Calu3 (cell line): ENCODE measurements around the gene LIPT2. TPM values are rescaled to one million over a fixed set of nuclear protein-coding genes. Genes with fewer than 3 reads are reported as not detected.

Experiments used
- BruUV-seq: library from RNA; stranded (reverse); fragments of 400-500 nt; replicated peaks from 2 replicates; lab custom pipeline; 2021; lab: Mats Ljungman, UMichigan
- CTCF ChIA-PET: fragments of 300-600 bp; sonication (Branson Sonifier 250); formaldehyde crosslinking; loops from one replicate; lab custom pipeline; 2022; ENCODE audit warnings: antibody characterized with exemption; lab: Charles Lee
- DNase-seq: peaks from one replicate; pipeline ENCODE4 v3.0.0; 2022
- H3K27ac Mint-ChIP-seq: one replicate; pipeline ENCODE4 v1.8.0; 2022; ENCODE audit warnings: mixed read lengths; ENCODE audit not compliant: unreplicated experiment
- H3K27me3 Mint-ChIP-seq: one replicate; pipeline ENCODE4 v1.8.0; 2022; ENCODE audit warnings: mixed read lengths; ENCODE audit not compliant: unreplicated experiment
- H3K36me3 Mint-ChIP-seq: one replicate; pipeline ENCODE4 v1.8.0; 2022; ENCODE audit warnings: mild to moderate bottlenecking, moderate library complexity, mixed read lengths; ENCODE audit not compliant: insufficient read depth, unreplicated experiment
- H3K4me1 Mint-ChIP-seq: one replicate; pipeline ENCODE4 v1.8.0; 2022; ENCODE audit warnings: mild to moderate bottlenecking, low read depth, mixed read lengths; ENCODE audit not compliant: unreplicated experiment
- H3K4me3 Mint-ChIP-seq: one replicate; pipeline ENCODE4 v1.8.0; 2022; ENCODE audit warnings: mild to moderate bottlenecking, low read depth, moderate library complexity, mixed read lengths; ENCODE audit not compliant: unreplicated experiment
- H3K9me3 Mint-ChIP-seq: one replicate; pipeline ENCODE4 v1.8.0; 2022; ENCODE audit warnings: low read depth, mixed read lengths; ENCODE audit not compliant: unreplicated experiment
- intact Hi-C: fragments of 100-400 bp; cut with micrococcal nuclease; formaldehyde crosslinking; loops from one replicate; pipeline ENCODE4 v1.10.0; 2022; ENCODE audit not compliant: unreplicated experiment
- total RNA-seq: library from RNA; stranded (reverse); gene quantifications from 2 replicates; pipeline ENCODE4 v1.2.3, GENCODE V29; 2022
- TF ChIP-seq, protein P1 (sequence below): fragments of 200-600 bp; IDR thresholded peaks from one replicate; pipeline ENCODE4 v1.8.0; 2022; ENCODE audit warnings: antibody characterized with exemption; ENCODE audit not compliant: unreplicated experiment

Gene LIPT2
- total RNA-seq, 1 experiment from 2014 or later = 10.9 TPM

DNA sequence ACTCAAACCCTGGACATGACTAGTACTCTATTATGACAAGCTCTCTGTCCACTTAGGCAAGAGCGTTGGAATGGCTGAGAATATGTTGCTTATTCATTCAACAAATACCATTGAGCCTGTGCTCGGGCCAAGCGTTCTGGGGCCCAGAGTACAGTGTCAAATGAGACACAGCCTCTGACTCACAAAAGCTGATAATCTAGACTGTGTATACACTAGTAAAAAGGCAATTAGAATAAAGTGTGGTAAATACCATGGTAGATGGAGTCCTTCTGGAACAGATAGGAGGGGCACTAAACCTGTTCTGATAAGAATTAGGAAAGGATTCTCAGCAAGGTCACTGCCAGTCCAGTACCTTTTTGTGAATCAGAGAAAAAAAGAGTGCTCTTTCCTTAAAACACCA lies 50.9 kb downstream of the LIPT2 start:
- H3K27me3 Mint-ChIP-seq = no peaks in the 10 kb centered on the region
- CTCF ChIA-PET = interaction anchor here (0.8 to 2.0 kb wide), 4 partner anchors 22 to 187 kb away, joined by 3 to 14 read pairs (median 4); no protein-coding TSS in a partner anchor
- H3K36me3 Mint-ChIP-seq = no peaks in the 10 kb centered on the region
- no peak for DNase-seq
- intact Hi-C loops = no loop called here
- no peak overlapping the region for H3K4me3 Mint-ChIP-seq
- no peaks in the 10 kb centered on the region for H3K9me3 Mint-ChIP-seq
- TF ChIP-seq, protein P1, sequence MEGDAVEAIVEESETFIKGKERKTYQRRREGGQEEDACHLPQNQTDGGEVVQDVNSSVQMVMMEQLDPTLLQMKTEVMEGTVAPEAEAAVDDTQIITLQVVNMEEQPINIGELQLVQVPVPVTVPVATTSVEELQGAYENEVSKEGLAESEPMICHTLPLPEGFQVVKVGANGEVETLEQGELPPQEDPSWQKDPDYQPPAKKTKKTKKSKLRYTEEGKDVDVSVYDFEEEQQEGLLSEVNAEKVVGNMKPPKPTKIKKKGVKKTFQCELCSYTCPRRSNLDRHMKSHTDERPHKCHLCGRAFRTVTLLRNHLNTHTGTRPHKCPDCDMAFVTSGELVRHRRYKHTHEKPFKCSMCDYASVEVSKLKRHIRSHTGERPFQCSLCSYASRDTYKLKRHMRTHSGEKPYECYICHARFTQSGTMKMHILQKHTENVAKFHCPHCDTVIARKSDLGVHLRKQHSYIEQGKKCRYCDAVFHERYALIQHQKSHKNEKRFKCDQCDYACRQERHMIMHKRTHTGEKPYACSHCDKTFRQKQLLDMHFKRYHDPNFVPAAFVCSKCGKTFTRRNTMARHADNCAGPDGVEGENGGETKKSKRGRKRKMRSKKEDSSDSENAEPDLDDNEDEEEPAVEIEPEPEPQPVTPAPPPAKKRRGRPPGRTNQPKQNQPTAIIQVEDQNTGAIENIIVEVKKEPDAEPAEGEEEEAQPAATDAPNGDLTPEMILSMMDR = no peak
- H3K27ac Mint-ChIP-seq = no peak overlapping the region
- BruUV-seq = no TSS peak
- H3K4me1 Mint-ChIP-seq = peaks cover 10% of the 10 kb centered on the region

Other genes starting within 250 kb of the LIPT2 start
- not detected in 2 replicates for gene P4HA3, start 182.1 kb downstream of the LIPT2 start, total RNA-seq
- gene PGM2L1, start 95.3 kb downstream of the LIPT2 start, total RNA-seq = 7.2 and 8.7 TPM in 2 replicates
- gene KCNE3, start 26.2 kb downstream of the LIPT2 start, total RNA-seq = 1.5 and 3.8 TPM in 2 replicates
- 25.1 and 26.0 TPM in 2 replicates for gene POLD3, start 98.9 kb upstream of the LIPT2 start, total RNA-seq
- not detected in 2 replicates for gene CHRDL2, start 237.7 kb upstream of the LIPT2 start, total RNA-seq